HEK293 (cell line): Measurements from ENCODE around the gene TNNT3.

ENCODE experiments used
- CTCF ChIA-PET: fragments of 350-600 bp; formaldehyde crosslinking; extraction: SDS; loops from one replicate; lab custom pipeline; 2021; ENCODE audit warnings: antibody characterized with exemption; lab: Yijun Ruan, JAX
- POLR2A ChIA-PET: fragments of 300-600 bp; formaldehyde crosslinking; extraction: SDS; loops from one replicate; lab custom pipeline; 2020; ENCODE audit warnings: antibody characterized with exemption, inconsistent platforms; lab: Yijun Ruan, JAX
- H3K27ac ChIP-seq: fragments of 200-500 bp; sonication (Bioruptor generic); 2 replicates; pipeline ENCODE4 v1.5.1; 2014; ENCODE audit warnings: low read depth, low read length, control low read depth, inconsistent platforms; ENCODE audit errors: extremely low read depth
- H3K36me3 ChIP-seq, 2 experiments: fragments of 200-500 bp in 1 of 2; sonication (Bioruptor generic) in 1 of 2; 1 replicate in 1 of 2; 2 replicates in 1 of 2; pipeline ENCODE4 v1.5.1; 2014 to 2017; ENCODE audit warnings: inconsistent platforms in 2 of 2, low read length in 2 of 2; ENCODE audit not compliant: control insufficient read depth in 2 of 2, insufficient read depth in 1 of 2
- H3K4me1 ChIP-seq: fragments of 200-500 bp; sonication (Bioruptor generic); 2 replicates; pipeline ENCODE4 v1.5.1; 2014; ENCODE audit warnings: mild to moderate bottlenecking, low read length, inconsistent platforms; ENCODE audit not compliant: control insufficient read depth, insufficient read depth
- H3K4me3 ChIP-seq: 2 replicates; pipeline ENCODE4 v1.5.1; 2011; ENCODE audit warnings: low read depth, mild to moderate bottlenecking, control low read depth, low read length, moderate library complexity
- H3K9me3 ChIP-seq: fragments of 200-500 bp; sonication (Bioruptor generic); 2 replicates; pipeline ENCODE4 v1.5.1; 2014; ENCODE audit warnings: low read depth, low read length, inconsistent platforms; ENCODE audit not compliant: control insufficient read depth, insufficient read depth
- BCL11A ChIP-seq: fragments of 450-650 bp; formaldehyde crosslinking; IDR thresholded peaks from 2 replicates; pipeline ENCODE4 v1.5.1; 2016; ENCODE audit warnings: low read depth, missing biosample characterization, missing genetic modification characterization
- HOXD13 ChIP-seq: sonication (generic); formaldehyde crosslinking; IDR thresholded peaks from 2 replicates; pipeline ENCODE4 v1.8.0; 2022; ENCODE audit warnings: missing genetic modification reagents, borderline replicate concordance
- MZF1 ChIP-seq: fragments of 450-650 bp; formaldehyde crosslinking; IDR thresholded peaks from 2 replicates; pipeline ENCODE4 v1.5.1; 2017; ENCODE audit warnings: missing biosample characterization, missing genetic modification characterization, borderline replicate concordance
- PRDM2 ChIP-seq: fragments of 450-650 bp; formaldehyde crosslinking; IDR thresholded peaks from 2 replicates; pipeline ENCODE4 v1.5.1; 2016; ENCODE audit warnings: missing biosample characterization, missing genetic modification characterization, borderline replicate concordance
- SETDB1 ChIP-seq: IDR thresholded peaks from one replicate; pipeline ENCODE4 v1.6.1; 2017; ENCODE audit warnings: mild to moderate bottlenecking, low read length, moderate library complexity, mixed read lengths; ENCODE audit not compliant: insufficient read length
- ZBTB1 ChIP-seq: fragments of 450-650 bp; formaldehyde crosslinking; IDR thresholded peaks from 2 replicates; pipeline ENCODE4 v1.5.1; 2016; ENCODE audit warnings: missing biosample characterization, missing genetic modification characterization
- ZBTB8A ChIP-seq: fragments of 450-650 bp; formaldehyde crosslinking; IDR thresholded peaks from 2 replicates; pipeline ENCODE4 v1.5.1; 2016; ENCODE audit warnings: missing biosample characterization, missing genetic modification characterization
- ZNF10 ChIP-seq: fragments of 450-650 bp; formaldehyde crosslinking; IDR thresholded peaks from 2 replicates; pipeline ENCODE4 v1.5.1; 2017; ENCODE audit warnings: missing biosample characterization, missing genetic modification characterization
- ZNF121 ChIP-seq: fragments of 450-650 bp; formaldehyde crosslinking; IDR thresholded peaks from 2 replicates; pipeline ENCODE4 v1.5.1; 2016; ENCODE audit warnings: missing biosample characterization, missing genetic modification characterization
- ZNF214 ChIP-seq: fragments of 450-650 bp; formaldehyde crosslinking; IDR thresholded peaks from 2 replicates; pipeline ENCODE4 v1.5.1; 2017; ENCODE audit warnings: missing biosample characterization, mild to moderate bottlenecking, missing genetic modification characterization, borderline replicate concordance
- ZNF26 ChIP-seq: fragments of 450-650 bp; formaldehyde crosslinking; IDR thresholded peaks from 2 replicates; pipeline ENCODE4 v1.5.1; 2016; ENCODE audit warnings: missing biosample characterization, missing genetic modification characterization
- ZNF324 ChIP-seq: fragments of 450-650 bp; formaldehyde crosslinking; IDR thresholded peaks from 2 replicates; pipeline ENCODE4 v1.5.1; 2016; ENCODE audit warnings: missing biosample characterization, missing genetic modification characterization
- ZNF548 ChIP-seq: fragments of 450-650 bp; formaldehyde crosslinking; IDR thresholded peaks from 2 replicates; pipeline ENCODE4 v1.5.1; 2016; ENCODE audit warnings: missing biosample characterization, missing genetic modification characterization
- ZNF549 ChIP-seq: fragments of 450-650 bp; IDR thresholded peaks from 2 replicates; pipeline ENCODE4 v1.5.1; 2018; ENCODE audit warnings: missing biosample characterization, missing genetic modification characterization, mild to moderate bottlenecking, inconsistent platforms, moderate library complexity
- ZNF571 ChIP-seq: fragments of 450-650 bp; formaldehyde crosslinking; IDR thresholded peaks from 2 replicates; pipeline ENCODE4 v1.5.0; 2017; ENCODE audit warnings: missing biosample characterization, missing genetic modification characterization
- ZNF585B ChIP-seq: fragments of 450-650 bp; formaldehyde crosslinking; IDR thresholded peaks from 2 replicates; pipeline ENCODE4 v1.5.1; 2016; ENCODE audit warnings: missing biosample characterization, missing genetic modification characterization
- ZNF621 ChIP-seq: fragments of 450-650 bp; formaldehyde crosslinking; IDR thresholded peaks from 2 replicates; pipeline ENCODE4 v1.5.1; 2017; ENCODE audit warnings: missing biosample characterization, missing genetic modification characterization
- ZNF768 ChIP-seq: fragments of 450-650 bp; formaldehyde crosslinking; IDR thresholded peaks from 2 replicates; pipeline ENCODE4 v1.5.1; 2018; ENCODE audit warnings: missing biosample characterization, mild to moderate bottlenecking, missing genetic modification characterization
- ZNF830 ChIP-seq: fragments of 450-650 bp; IDR thresholded peaks from 2 replicates; pipeline ENCODE4 v1.5.0; 2018; ENCODE audit warnings: missing biosample characterization, missing genetic modification characterization, low read depth, mild to moderate bottlenecking, moderate library complexity

The TNNT3 gene

GRCh38 chr11:1896923-1897322 lies 22.6 kb upstream of the TNNT3 start:
- Histone ChIP-seq H3K4me3 (no peak overlapping the region), H3K36me3 (no peaks in the 10 kb centered on the region), H3K9me3 (no peaks in the 10 kb centered on the region), H3K27ac (no peak overlapping the region), H3K4me1 (no peaks in the 10 kb centered on the region)
- CTCF ChIA-PET, result interaction anchor here (1.0 kb wide), 1 partner anchor 105 kb away, joined by 3 read pairs; no protein-coding TSS in a partner anchor
- TF ChIP-seq ZNF214 (tag by site-specific recombination) (no peak), ZNF26 (tag by site-specific recombination) (no peak)
- POLR2A ChIA-PET, result no interaction called here

- H3K27ac ChIP-seq, result no peak overlapping the region
- H3K4me3 ChIP-seq, result no peak overlapping the region
- TF ChIP-seq ZNF621 (tag by site-specific recombination) (no peak), ZNF830 (tag by site-specific recombination) (no peak), ZNF324 (tag by site-specific recombination) (no peak), ZBTB1 (tag by site-specific recombination) (no peak), SETDB1 (no peak), BCL11A (tag by site-specific recombination) (no peak), HOXD13 (CRISPR knock-in tag) (no peak), ZNF26 (tag by site-specific recombination) (no peak), ZNF548 (tag by site-specific recombination) (no peak), ZNF121 (tag by site-specific recombination) (no peak), ZNF571 (no peak), ZNF768 (tag by site-specific recombination) (no peak), PRDM2 (no peak), MZF1 (tag by site-specific recombination) (no peak), ZNF549 (tag by site-specific recombination) (no peak), ZBTB8A (tag by site-specific recombination) (no peak), ZNF10 (tag by site-specific recombination) (no peak), ZNF585B (no peak)
- H3K36me3 ChIP-seq, result no peaks in the 10 kb centered on the region
- POLR2A ChIA-PET, result no interaction called here
- no peaks in the 10 kb centered on the region for H3K4me1 ChIP-seq
- CTCF ChIA-PET, result interaction anchor here (0.7 to 1.3 kb wide), 3 partner anchors 17 to 43 kb away, joined by 3 read pairs; no protein-coding TSS in a partner anchor
- H3K9me3 ChIP-seq, result no peaks in the 10 kb centered on the region
Measured at GRCh38 chr11:1899090-1899489, 20.4 kb upstream of the TNNT3 start.
